Measurements from ENCODE around the gene B4GALT5.

Gene B4GALT5

GRCh38 chr20:49608752-49609670, 104.7 kb downstream of the B4GALT5 start:
- DNase-seq (ENCODE audit: low spot score), result peak; percentile 86

- no peak for DNase-seq (ENCODE audit: low spot score)
These were observed 106.1 kb downstream of the B4GALT5 start for GRCh38 chr20:49607568-49607967.

DNA sequence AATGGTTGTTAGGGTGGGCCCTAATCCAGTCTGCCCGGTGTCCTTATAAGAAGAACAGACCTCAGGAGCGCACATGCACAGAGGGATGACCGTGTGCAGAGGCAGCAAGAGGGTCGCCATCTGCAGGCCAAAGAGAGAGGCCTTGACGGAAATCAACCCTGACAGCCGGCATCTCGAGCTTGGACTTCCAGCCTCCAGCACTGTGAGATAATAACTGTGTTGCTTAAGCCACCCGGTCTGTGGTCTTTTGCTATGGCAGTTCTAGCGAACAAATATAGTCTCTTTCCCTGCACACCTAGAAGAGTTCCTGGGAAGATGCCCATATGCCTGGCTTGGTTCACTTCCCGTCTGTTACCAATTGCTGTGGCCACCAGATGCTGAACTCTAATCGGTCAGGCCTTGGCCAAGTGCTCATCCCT, 110.5 kb downstream of the B4GALT5 start:
- peak; percentile 54 for DNase-seq (ENCODE audit: low spot score)

- DNase-seq (ENCODE audit: low spot score), result no peak
These were observed 111.1 kb downstream of the B4GALT5 start for GRCh38 chr20:49602345-49603208.

DNA sequence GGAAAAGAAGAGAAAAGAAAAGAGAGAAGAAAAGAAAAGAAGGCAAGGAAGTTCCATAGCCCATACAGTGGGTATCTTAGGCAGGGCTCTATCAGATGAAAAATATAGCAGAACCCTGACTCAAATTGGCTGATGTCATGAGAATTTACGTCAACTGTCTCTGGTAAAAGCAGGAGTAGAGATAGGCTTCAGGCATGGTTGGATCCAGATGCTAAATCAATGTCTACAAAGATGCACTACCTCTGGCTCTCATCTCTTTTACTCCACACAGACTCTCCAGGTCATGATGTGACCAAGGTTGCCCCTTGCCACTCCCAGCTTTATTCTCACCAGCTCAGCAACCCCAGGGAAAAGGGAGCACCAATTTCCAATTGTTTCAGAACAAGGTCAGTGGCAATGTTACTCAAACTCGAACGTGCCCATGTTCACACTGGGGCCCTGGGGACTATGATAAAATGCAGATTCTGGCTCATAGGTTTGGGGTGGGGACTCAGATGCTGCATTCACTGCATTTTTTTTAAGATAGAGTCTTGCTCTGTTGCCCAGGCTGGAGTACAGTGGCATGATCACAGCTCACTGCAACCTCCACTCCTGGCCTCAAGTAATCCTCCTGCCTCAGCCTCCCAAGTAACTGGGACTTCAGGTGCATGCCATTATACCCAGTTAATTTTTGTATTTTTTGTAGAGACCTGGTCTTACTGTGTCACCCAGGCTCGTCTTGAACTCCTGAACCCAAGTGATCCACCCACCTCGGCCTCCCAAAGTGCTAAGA, 112.3 kb downstream of the B4GALT5 start:
- DNase-seq (ENCODE audit: low spot score), result no peak

DNA sequence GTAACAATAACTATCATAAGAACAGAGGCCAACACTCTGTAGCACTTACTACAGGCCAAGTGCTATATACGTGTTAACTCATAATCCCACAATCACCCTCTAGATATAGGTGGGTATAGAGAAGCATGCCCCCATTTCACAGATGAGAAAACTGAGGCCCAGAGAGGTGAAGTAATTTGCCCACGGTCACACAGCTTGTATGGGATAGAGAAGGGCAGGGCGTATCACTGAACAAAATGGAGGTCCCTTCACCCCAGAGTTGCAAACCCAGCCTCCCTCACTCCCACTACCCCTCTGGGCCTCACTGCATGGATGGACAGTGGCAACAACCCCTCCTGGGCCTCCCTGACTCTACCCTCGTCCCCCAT, 113.9 kb downstream of the B4GALT5 start:
- no peak for DNase-seq (ENCODE audit: low spot score)

DNA sequence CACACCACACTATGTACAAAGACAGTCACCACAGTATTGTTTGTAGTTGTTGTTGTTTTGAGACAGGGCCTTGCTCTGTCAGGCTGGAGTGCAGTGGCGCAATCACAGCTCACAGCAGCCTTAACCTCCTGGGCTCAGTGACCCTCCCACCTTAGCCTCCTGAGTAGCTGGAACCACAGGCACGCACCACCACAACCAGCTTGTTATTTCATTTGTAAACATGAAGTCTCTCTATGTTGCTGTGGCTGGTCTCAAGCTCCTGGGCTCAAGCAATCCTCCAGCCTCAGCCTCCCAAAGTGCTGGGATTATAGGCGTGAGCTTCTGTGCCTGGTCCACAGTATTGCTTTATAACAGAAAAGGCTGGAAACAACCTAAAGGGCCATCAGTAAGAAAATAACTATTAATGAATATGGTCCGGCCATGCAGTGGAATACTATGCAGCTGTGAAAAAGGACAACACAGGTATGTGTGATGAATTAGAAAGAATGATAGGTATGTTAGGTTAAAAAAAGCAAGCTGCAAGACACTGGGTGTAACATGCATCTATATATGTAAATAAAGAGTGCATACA, 115.8 kb downstream of the B4GALT5 start:
- DNase-seq (ENCODE audit: low spot score), result no peak

- peak; percentile 96 for DNase-seq (ENCODE audit: low spot score)
These were observed 117.7 kb downstream of the B4GALT5 start for GRCh38 chr20:49595811-49596561.

- DNase-seq (ENCODE audit: low spot score), result no peak
These were observed 118.3 kb downstream of the B4GALT5 start for GRCh38 chr20:49595346-49595745.

DNA sequence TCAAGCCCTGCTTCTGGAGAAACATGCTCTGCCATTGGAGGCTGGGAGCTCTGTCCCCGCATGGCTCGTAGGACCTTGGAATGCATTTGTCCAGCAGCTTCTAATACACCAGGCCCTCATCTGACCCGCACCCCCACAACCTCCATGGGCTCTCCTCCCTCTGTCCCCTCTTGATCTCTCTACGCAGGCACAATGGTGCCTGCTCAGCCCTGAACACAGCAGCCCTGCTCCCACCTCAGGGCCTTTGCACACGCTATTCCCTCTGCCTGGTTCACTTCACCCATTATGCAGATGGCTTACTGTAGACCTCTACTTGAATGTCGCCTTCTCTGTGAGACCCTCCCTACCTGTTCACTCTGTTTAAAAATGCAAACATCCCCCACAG, 118.8 kb downstream of the B4GALT5 start:
- no peak for DNase-seq (ENCODE audit: low spot score)

GRCh38 chr20:49594143-49594930, 119.3 kb downstream of the B4GALT5 start:
- DNase-seq (ENCODE audit: low spot score), result peak; percentile 40

DNA sequence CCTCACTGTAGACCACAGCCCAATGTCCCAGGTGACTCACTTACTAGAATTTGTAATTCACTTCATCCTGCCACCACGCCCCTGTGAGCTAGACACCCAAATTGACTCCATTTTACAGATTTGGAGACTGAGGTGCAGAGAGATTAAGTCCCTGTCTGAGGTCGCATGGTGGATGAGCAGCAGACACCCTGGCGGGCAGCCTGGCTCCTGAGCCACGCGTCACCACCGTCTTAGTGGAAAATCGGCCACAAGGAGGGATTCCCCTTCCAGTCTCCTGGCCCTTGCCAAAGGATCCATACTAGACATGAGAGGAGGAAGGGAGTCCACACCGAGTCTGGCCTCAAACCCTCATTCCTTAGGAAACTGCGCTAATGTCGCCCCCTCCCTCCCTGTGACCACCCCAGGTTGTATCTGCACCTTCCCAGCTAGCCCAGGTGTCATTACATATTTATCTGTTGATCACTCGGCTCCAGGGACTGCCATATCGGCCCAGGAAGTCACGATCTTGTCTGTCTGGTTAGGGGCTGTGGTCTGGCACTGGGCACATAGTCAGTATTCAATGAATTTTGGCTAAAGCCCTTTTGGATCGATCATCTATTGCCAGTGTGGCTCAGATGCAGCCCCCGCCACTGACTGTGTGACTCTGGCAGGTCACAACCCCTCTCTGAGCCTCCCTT, 120.1 kb downstream of the B4GALT5 start:
- DNase-seq (ENCODE audit: low spot score), result no peak

DNA sequence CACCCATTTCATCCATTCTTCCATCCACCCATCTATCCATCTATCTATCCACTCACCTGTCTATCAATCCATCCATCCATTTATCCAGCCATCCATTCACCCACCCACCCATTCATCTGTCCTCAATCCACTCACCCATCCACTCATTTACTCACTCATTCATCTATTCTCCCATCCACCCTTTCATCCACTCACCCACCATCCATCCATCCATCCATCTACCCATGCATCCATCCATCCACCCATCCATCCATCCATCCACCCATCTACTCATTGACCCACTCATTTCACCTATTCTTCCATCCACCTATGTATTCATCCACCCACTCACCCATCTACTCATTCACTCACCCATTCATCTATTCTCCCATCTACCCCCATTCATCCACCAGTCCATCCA, 121.6 kb downstream of the B4GALT5 start:
- DNase-seq (ENCODE audit: low spot score), result no peak

DNA sequence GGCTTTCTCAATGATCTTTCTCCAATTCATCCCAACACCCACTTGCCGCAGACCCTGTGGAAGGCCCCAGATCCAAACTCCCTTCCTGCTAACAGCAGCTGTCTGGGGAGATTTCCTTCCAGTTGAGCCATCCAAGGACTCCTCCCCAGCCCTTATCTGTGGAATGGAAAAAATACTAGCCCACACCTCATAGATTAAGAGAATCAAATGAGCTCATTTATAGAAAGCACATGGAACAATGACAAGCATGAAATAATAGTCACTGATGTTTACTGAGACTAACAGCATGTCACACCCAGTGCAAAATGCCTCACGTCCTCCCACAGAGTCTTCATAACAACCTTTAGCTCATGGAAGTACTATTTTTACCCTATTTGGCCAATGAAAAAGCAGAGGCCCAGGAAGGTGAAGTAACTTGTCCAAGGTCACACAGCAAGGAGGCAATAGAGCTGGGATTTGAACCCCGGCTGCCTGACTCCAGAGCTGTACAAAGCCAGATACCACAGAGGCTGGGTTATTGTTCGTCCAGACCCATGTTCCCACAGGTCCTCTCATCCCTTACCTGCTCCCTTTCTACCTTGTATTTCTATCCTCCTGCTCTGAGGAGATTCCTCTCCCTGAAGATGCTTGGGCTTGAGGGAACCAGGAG, 122.3 kb downstream of the B4GALT5 start:
- no peak for DNase-seq (ENCODE audit: low spot score)

DNA sequence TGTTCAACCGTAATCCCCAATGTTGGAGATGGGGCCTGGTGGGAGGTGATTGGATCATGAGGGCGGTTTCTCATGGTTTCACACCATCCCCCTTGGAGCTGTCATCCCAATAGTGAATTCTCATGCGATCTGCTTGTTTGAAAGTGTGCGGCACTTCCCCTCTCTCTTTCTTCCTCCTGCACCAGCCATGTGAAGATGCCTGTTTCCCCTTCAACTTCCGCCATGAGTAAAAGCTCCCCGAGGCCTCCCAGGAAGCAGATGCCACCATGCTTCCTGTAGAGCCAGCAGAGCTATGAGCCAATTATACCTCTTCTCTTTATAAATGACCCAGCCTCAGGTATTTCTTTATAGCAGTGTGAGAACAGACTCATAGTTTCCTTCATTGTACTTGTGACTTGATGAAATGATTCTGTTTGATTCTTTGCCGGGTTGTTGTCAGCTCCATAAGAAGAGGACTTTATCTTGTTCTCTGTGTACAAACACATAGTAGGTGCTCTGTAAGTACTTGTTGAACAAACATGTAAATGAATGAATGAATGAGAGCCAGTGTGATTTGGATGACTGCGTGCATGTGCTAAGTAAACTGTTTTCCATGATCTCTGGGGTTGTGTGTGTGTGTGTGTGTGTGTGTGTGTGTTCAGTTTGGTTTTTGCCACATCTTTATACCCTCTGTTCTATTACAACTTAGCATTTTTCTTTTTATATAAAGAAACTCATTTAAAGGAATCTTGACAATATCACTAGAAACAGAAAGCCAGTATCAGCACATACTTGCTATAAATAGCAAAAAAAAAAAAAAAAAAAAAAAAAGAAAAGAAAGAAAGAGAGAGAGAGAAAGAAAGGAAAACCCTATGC, 123.3 kb downstream of the B4GALT5 start:
- DNase-seq (ENCODE audit: low spot score), result no peak

GRCh38 chr20:49589747-49590146, 123.9 kb downstream of the B4GALT5 start:
- no peak for DNase-seq (ENCODE audit: low spot score)

DNA sequence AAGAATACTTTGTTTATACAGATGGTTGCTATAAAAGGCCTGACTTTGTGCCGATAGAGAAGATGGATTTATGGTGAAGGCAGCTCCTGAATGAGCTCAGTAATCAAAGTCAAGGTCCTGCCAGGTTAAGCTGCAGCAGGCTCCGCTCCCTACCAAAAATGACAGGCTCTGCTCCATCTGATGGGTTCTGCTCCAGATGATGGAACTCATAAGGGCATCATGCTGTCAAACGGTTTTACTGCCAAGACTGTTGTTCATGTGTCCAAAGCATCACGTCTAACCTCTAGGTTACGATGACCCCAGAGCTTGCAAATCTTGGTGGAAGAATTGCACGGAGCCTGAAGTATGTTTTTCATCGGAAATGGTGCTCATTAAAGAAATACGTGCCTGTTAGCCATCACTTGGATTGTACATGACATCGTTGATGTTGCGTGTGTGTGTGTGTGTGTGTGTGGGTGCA, 126.5 kb downstream of the B4GALT5 start:
- no peak for DNase-seq (ENCODE audit: low spot score)

GRCh38 chr20:49585585-49586245, 128.0 kb downstream of the B4GALT5 start:
- no peak for DNase-seq (ENCODE audit: low spot score)
